ENCODE measurements around the gene TMEM156.

GRCh38 chr4:38952017-38952416, 80.2 kb downstream of the TMEM156 start:
- TF ChIP-seq CTCF (IDR thresholded peaks at IDR 0.05), result no peak
- TF ChIP-seq POLR2AphosphoS5 (IDR thresholded peaks at IDR 0.05), result no peak
- no peak for TF ChIP-seq POLR2A (IDR thresholded peaks at IDR 0.05)

All from breast epithelium (tissue), 3 donors.